Cardiac fibroblast (primary cell): Measurements from ENCODE around the gene MIER3.

ENCODE experiments used
- DNase-seq, 2 donors: peaks; one replicate each; pipeline versions ENCODE4 v3.0.0 to v3.0.0-alpha.2; 2010; ENCODE audit warnings: low read depth in 2 of 2
- H3K4me3 ChIP-seq, 2 donors: replicated peaks in 1 of 2; 1 replicate in 1 of 2; 2 replicates in 1 of 2; pipeline ENCODE4 v1.5.1; 2011; ENCODE audit warnings: low read depth in 2 of 2, low read length in 2 of 2, mild to moderate bottlenecking in 2 of 2, moderate library complexity in 1 of 2
- TF ChIP-seq, protein P1 (sequence below): IDR thresholded peaks from one replicate; pipeline ENCODE4 v1.5.1; 2011; ENCODE audit warnings: low read depth, mild to moderate bottlenecking, low read length, inconsistent platforms

MIER3 gene

DNA sequence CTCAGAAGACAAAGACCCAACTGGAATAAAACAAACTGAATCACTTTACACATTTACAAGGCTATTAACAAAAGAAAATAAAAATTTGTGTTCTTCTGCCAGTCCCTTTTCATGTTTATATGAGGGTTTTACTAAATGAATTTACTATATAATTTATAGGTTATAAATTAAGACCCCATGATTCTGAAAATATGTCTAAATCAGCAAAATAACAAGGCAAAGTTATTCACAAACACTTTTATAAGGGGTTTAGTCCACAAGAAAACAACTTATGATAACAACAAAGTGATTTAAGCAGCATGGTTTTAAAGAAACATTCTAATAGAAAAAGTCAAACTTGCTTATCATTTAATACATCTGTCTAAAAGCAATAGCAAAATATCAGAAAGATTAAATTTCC, 4.9 kb downstream of the MIER3 start:
- H3K4me3 ChIP-seq, result no peak overlapping the region
- no peak for DNase-seq
- TF ChIP-seq, protein P1, sequence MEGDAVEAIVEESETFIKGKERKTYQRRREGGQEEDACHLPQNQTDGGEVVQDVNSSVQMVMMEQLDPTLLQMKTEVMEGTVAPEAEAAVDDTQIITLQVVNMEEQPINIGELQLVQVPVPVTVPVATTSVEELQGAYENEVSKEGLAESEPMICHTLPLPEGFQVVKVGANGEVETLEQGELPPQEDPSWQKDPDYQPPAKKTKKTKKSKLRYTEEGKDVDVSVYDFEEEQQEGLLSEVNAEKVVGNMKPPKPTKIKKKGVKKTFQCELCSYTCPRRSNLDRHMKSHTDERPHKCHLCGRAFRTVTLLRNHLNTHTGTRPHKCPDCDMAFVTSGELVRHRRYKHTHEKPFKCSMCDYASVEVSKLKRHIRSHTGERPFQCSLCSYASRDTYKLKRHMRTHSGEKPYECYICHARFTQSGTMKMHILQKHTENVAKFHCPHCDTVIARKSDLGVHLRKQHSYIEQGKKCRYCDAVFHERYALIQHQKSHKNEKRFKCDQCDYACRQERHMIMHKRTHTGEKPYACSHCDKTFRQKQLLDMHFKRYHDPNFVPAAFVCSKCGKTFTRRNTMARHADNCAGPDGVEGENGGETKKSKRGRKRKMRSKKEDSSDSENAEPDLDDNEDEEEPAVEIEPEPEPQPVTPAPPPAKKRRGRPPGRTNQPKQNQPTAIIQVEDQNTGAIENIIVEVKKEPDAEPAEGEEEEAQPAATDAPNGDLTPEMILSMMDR, result no peak

DNA sequence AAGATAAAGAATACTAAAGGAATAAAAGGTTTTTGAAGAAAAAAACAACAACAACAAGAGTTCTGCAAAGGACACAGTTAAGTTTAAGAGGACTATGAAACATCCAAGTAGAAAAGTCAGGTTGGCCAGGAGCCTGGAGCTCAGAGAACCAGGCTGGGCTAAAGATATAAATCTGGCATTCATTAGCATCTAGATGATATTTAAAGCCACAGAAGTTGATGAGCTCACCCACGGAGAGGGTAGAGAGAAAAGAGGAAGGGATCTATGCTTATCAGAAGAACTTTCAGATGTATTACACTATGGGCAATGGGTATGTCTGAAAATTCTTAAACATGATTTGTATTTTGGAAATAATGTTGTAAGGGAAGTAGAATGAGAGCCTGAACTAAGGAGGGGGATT, 9.9 kb downstream of the MIER3 start:
- H3K4me3 ChIP-seq, result no peak overlapping the region
- no peak for DNase-seq
- TF ChIP-seq, protein P1, result no peak

DNA sequence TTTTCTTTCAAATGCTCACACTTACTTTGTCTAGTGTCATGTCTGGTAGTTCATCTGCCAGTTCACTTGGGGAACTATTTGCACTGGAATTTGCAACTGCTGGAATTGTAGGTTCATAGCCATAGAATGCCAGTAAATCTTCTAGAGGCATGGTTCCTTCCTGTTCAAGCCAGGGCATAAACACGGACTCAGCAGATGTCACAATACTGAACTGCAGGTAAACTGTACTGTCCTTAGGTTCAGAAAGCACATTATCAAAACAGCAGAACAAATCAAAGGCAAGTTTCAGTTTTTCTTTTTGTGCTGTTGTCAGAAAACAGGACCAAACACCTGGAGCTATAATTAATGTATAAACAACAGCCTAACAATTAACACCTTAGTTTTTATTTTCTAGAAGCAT, 13.1 kb downstream of the MIER3 start:
- TF ChIP-seq, protein P1, result no peak
- DNase-seq, result no peak
- H3K4me3 ChIP-seq, result no peak overlapping the region

DNA sequence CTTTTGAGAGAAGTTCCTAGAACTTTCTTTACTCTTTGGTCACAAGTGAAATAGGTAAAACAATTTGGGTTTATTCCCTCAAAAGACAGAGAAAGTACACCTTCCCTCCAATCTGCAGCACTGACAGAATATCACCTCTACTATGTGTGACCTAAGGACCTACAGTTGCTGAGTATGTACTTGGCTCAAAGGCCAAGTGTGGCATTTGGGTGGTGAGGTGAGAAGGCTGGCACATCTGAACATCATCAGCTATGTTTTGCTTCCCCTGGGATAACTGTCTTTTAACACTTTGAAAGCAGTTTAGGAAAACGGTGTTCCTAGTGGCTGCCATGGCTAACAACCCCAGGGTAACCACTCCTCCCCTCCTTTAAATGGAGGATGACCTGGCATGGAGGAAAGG, 17.6 kb downstream of the MIER3 start:
- no peak overlapping the region for H3K4me3 ChIP-seq
- DNase-seq, result no peak
- TF ChIP-seq, protein P1, result no peak

DNA sequence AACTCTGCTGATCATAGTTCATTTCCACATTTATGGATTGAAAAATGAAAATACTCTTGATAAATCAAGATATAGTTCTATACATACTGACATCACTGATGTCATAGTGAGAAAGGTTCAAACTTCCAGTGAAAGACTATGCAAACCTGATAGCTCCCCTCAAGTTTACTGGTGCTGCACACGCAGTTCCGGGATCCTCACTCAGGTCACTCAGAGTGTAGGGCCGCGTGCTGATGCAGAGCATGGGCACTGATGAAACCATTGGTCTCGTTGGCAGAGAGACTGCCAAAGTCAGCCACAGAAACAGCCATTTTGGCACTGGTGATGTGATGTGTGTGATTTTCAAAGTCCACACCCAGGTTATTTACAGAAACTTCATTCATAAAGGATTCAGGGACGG, 29.0 kb downstream of the MIER3 start:
- DNase-seq, result no peak
- no peak overlapping the region for H3K4me3 ChIP-seq
- TF ChIP-seq, protein P1, result no peak

DNA sequence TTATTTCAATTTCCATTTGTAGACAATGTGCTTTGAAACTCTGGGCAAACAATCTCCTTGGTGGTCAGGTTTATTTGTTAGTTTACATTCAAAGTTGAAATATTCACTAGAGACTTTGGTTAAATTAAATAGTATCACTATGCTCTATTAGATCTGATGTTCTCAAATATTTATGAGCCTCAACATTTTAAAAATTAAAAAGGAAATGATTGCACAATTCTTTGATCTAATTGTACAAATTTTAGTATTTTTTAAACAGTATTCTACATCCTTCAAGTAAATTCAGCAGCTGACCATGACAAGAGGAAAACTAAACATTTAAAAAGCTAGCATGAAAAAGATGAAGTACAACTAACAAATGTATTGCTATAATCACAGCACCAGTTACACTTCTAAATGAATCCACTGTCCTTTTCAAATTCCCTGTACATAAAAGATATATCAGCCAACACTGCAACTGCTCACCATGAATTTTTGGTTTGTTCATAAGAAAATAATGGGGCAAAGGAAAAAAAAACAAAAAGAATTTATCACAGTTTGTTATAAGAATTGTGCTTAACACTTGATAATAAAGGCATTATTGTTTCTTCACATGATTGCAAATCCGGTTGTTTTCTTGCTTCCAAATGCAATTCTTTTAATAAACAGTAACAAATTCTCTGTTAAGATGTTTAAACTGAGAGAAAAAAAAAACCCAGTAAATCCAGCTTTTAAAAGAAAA, 31.8 kb downstream of the MIER3 start:
- no peak overlapping the region for H3K4me3 ChIP-seq
- TF ChIP-seq, protein P1, result no peak
- DNase-seq, result no peak

DNA sequence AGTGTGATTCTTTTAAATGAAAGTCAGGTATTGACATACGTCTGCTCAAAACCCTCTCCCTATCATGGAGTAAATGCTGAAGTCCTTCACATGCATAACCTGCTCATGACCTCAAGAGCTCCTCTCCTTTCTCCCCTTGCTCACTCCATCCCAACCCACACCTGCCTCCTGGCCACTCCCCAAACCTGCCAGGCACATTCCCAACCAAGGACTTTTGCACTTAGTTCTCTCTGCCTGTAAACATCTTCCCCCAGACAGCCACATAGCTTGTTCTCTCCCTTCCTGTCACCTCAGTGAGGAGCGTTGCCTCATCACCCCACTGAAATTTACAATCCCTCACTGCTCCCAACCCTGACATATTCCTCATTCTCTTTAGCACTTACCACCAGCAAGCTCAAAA, 33.9 kb downstream of the MIER3 start:
- H3K4me3 ChIP-seq, result no peak overlapping the region
- no peak for DNase-seq
- TF ChIP-seq, protein P1, result no peak
